Endothelial cell of umbilical vein (primary cell): ENCODE measurements around the gene CHD9. TPM values are rescaled to one million over a fixed set of nuclear protein-coding genes. Genes with fewer than 3 reads are reported as not detected.

Experiments
- BruUV-seq: library from RNA; stranded (reverse); fragments of 400-500 nt; replicated peaks from 2 replicates; lab custom pipeline; 2021; lab: Mats Ljungman, UMichigan
- CTCF ChIA-PET: fragments of 300-600, 350-600 bp; sonication (Branson Sonifier 250); formaldehyde crosslinking; loops from one replicate; lab custom pipeline; 2021; ENCODE audit warnings: antibody characterized with exemption, inconsistent platforms; lab: Charles Lee
- POLR2A ChIA-PET: fragments of 300-600, 350-600 bp; sonication (Branson Sonifier 250); formaldehyde crosslinking; loops from one replicate; lab custom pipeline; 2021; ENCODE audit warnings: antibody characterized with exemption, inconsistent platforms; lab: Charles Lee
- DNase-seq: peaks from one replicate; pipeline ENCODE4 v3.0.0-alpha.2; 2011; ENCODE audit warnings: low read depth, low spot score
- FAIRE-seq: peaks from 2 replicates; lab custom pipeline; 2011; peaks lifted over from hg19 to GRCh38; lab: Jason Lieb, UNC
- H2AFZ ChIP-seq: 2 replicates; pipeline ENCODE4 v1.6.0; 2012; ENCODE audit warnings: low read depth, low read length, control low read depth, inconsistent platforms
- H3K27ac ChIP-seq: 2 replicates; pipeline ENCODE4 v1.5.1; 2011; ENCODE audit warnings: low read depth, mild to moderate bottlenecking, control low read depth, low read length, moderate library complexity; ENCODE audit not compliant: insufficient read depth
- H3K27me3 ChIP-seq, 2 experiments: 2 replicates each; pipeline versions ENCODE4 v1.6.0 to v1.6.1; 2011; ENCODE audit warnings: low read length in 2 of 2, mixed read lengths in 1 of 2; ENCODE audit not compliant: control insufficient read depth in 2 of 2, insufficient read depth in 2 of 2
- H3K36me3 ChIP-seq, 2 experiments: 2 replicates in 1 of 2; 3 replicates in 1 of 2; pipeline ENCODE4 v1.5.1; 2011; ENCODE audit warnings: low read length in 2 of 2, mild to moderate bottlenecking in 1 of 2, moderate library complexity in 1 of 2; ENCODE audit not compliant: control insufficient read depth in 2 of 2, insufficient read depth in 2 of 2; ENCODE audit errors: extremely low read depth in 1 of 2
- H3K4me1 ChIP-seq: 3 replicates; pipeline ENCODE4 v1.5.1; 2011; ENCODE audit warnings: mild to moderate bottlenecking, low read length; ENCODE audit not compliant: control insufficient read depth, insufficient read depth; ENCODE audit errors: extremely low read depth
- H3K4me2 ChIP-seq: 2 replicates; pipeline ENCODE4 v1.6.1; 2011; ENCODE audit warnings: low read length, control low read depth, mixed read lengths; ENCODE audit not compliant: insufficient read depth
- H3K4me3 ChIP-seq, 3 experiments: fragments of 200-600 bp in 1 of 3; sonication (generic), shearing (Covaris generic) in 1 of 3; replicated peaks in 1 of 3; 2 replicates each; pipeline ENCODE4 v1.5.1; 2011 to 2016; ENCODE audit warnings: control low read depth in 3 of 3, low read length in 3 of 3, mild to moderate bottlenecking in 2 of 3, inconsistent platforms in 1 of 3, low read depth in 1 of 3, moderate library complexity in 1 of 3; ENCODE audit not compliant: insufficient read depth in 1 of 3
- H3K79me2 ChIP-seq: 2 replicates; pipeline ENCODE4 v1.6.0; 2012; ENCODE audit warnings: low read length, inconsistent platforms; ENCODE audit not compliant: control insufficient read depth, insufficient read depth
- H3K9ac ChIP-seq: replicated peaks from 2 replicates; pipeline ENCODE3; 2011; ENCODE audit warnings: low read length, control low read depth; ENCODE audit not compliant: insufficient read depth; ENCODE audit errors: extremely low read depth
- H3K9me1 ChIP-seq: replicated peaks from 3 replicates; pipeline ENCODE4 v1.6.0; 2011; ENCODE audit warnings: mild to moderate bottlenecking, low read length; ENCODE audit not compliant: control insufficient read depth, insufficient read depth; ENCODE audit errors: extremely low read depth
- H3K9me3 ChIP-seq: replicated peaks from 2 replicates; pipeline ENCODE4 v1.5.1; 2012; ENCODE audit warnings: low read length, inconsistent platforms; ENCODE audit not compliant: control insufficient read depth, insufficient read depth
- H4K20me1 ChIP-seq: replicated peaks from 2 replicates; pipeline ENCODE3; 2011; ENCODE audit warnings: mild to moderate bottlenecking, low read length; ENCODE audit not compliant: control insufficient read depth, insufficient read depth; ENCODE audit errors: extremely low read depth
- EZH2 ChIP-seq: IDR thresholded peaks from 2 replicates; pipeline ENCODE4 v1.6.1; 2012; ENCODE audit warnings: borderline replicate concordance, low read depth, mild to moderate bottlenecking, moderate library complexity, low read length, inconsistent platforms; ENCODE audit not compliant: severe bottlenecking
- FOS ChIP-seq: IDR thresholded peaks from 2 replicates; pipeline ENCODE4 v1.6.1; 2011; ENCODE audit warnings: mild to moderate bottlenecking, low read length, moderate library complexity, borderline replicate concordance; ENCODE audit not compliant: insufficient read depth
- GATA2 ChIP-seq: IDR thresholded peaks from 2 replicates; pipeline ENCODE4 v1.7.0; 2011; ENCODE audit warnings: low read depth, mild to moderate bottlenecking, moderate library complexity, mixed read lengths, low read length; ENCODE audit not compliant: insufficient read length, insufficient read depth
- JUN ChIP-seq: IDR thresholded peaks from 2 replicates; pipeline ENCODE4 v1.6.1; 2011; ENCODE audit warnings: borderline replicate concordance, low read depth; ENCODE audit not compliant: insufficient read length, insufficient read depth
- MYC ChIP-seq: IDR thresholded peaks from one replicate; pipeline ENCODE4 v1.6.1; 2011; ENCODE audit warnings: mild to moderate bottlenecking, low read depth, low read length
- POLR2A ChIP-seq: IDR thresholded peaks from 2 replicates; pipeline ENCODE4 v1.6.1; 2012; ENCODE audit warnings: low read depth, mild to moderate bottlenecking, control low read depth, low read length
- POLR2AphosphoS5 ChIP-seq: IDR thresholded peaks from 2 replicates; pipeline ENCODE4 v1.6.1; 2012; ENCODE audit warnings: low read depth, mild to moderate bottlenecking, control low read depth, low read length, moderate library complexity; ENCODE audit not compliant: insufficient read depth
- dilution Hi-C: fragments of 300-500 bp; cut with MboI; formaldehyde crosslinking; loops from one replicate; pipeline ENCODE4 v1.15.0; 2019; ENCODE audit warnings: low sequenced_read_pairs; ENCODE audit not compliant: extremely low pct_ligation_motif_present
- intact Hi-C: fragments of 100-400 bp; cut with micrococcal nuclease; formaldehyde crosslinking; loops from one replicate; pipeline ENCODE4 v1.10.0; 2022
- polyA plus RNA-seq, 4 experiments: library from polyadenylated mRNA; depleted of rRNA in 3 of 4; stranded (reverse) in 3 of 4; unstranded in 1 of 4; fragments of >200 nt; gene quantifications; 2 replicates each; pipeline versions ENCODE4 v1.2.1 to v1.2.3, GENCODE V29; 2011 to 2012; ENCODE audit warnings: missing spikeins in 1 of 4
- total RNA-seq: library from RNA; stranded (reverse); gene quantifications from 2 replicates; pipeline ENCODE4 v1.2.3, GENCODE V29; 2021
- TF ChIP-seq, protein P1 (sequence below): IDR thresholded peaks from 2 replicates; pipeline ENCODE4 v1.6.1; 2011; ENCODE audit not compliant: insufficient read depth, insufficient read length
- TF ChIP-seq, protein P2 (sequence below), 2 donors: IDR thresholded peaks; 1 replicate in 1 of 2; 2 replicates in 1 of 2; pipeline ENCODE4 v1.5.1; 2011; ENCODE audit warnings: low read length in 2 of 2, mild to moderate bottlenecking in 2 of 2, moderate library complexity in 2 of 2, control low read depth in 1 of 2, inconsistent platforms in 1 of 2, low read depth in 1 of 2; ENCODE audit not compliant: insufficient read depth in 1 of 2; ENCODE audit errors: extremely low read depth in 1 of 2

CHD9 gene
- total and polyA plus RNA-seq, 2 donors (not counting 3 experiments of a cell fraction or from before 2014, with no cell fraction given), result 9.9 to 59.2 TPM

DNA sequence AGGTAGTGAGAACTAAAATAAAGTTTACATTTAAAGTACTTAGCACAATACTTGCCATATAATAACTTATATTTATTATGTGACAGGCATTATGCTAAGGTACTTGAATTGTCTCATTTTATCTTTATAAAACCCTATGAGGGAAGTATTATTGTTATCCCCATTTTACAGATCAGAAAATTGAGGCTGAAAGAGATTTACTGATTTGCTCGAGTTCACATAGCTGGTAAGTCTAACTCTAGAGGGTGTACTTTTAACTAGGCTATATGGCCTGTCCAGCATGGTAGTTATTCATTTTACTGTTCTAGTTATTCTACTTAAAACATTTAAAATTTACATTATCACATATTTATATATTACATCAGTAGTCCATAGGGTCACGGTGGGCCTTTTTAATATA, 266.2 kb downstream of the CHD9 start:
- intact Hi-C loops, result loop anchor here (5.0 kb wide), 1 partner anchor 181 kb away; the partner anchor contains the start of gene AKTIP
- BruUV-seq, result no TSS peak
- no peak for FAIRE-seq

More for the DNA sequence above, 266.2 kb downstream of the CHD9 start:
- H3K27ac ChIP-seq, result no peak overlapping the region
- no peak overlapping the region for H3K9ac ChIP-seq
- peaks cover 12 to 30% of the 10 kb centered on the region in 2 experiments for H3K36me3 ChIP-seq
- H3K27me3 ChIP-seq, result no peaks in the 10 kb centered on the region
- no peak for DNase-seq
- dilution Hi-C loops, result no loop called here
- H3K4me1 ChIP-seq, result no peaks in the 10 kb centered on the region
- H2AFZ ChIP-seq, result no peak overlapping the region
- no peak overlapping the region for H3K4me2 ChIP-seq
- TF ChIP-seq MYC, result no peak
- no peak for TF ChIP-seq EZH2
- TF ChIP-seq, protein P1, sequence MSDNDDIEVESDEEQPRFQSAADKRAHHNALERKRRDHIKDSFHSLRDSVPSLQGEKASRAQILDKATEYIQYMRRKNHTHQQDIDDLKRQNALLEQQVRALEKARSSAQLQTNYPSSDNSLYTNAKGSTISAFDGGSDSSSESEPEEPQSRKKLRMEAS, result no peak
- TF ChIP-seq, protein P2, sequence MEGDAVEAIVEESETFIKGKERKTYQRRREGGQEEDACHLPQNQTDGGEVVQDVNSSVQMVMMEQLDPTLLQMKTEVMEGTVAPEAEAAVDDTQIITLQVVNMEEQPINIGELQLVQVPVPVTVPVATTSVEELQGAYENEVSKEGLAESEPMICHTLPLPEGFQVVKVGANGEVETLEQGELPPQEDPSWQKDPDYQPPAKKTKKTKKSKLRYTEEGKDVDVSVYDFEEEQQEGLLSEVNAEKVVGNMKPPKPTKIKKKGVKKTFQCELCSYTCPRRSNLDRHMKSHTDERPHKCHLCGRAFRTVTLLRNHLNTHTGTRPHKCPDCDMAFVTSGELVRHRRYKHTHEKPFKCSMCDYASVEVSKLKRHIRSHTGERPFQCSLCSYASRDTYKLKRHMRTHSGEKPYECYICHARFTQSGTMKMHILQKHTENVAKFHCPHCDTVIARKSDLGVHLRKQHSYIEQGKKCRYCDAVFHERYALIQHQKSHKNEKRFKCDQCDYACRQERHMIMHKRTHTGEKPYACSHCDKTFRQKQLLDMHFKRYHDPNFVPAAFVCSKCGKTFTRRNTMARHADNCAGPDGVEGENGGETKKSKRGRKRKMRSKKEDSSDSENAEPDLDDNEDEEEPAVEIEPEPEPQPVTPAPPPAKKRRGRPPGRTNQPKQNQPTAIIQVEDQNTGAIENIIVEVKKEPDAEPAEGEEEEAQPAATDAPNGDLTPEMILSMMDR (IDR thresholded peaks at IDR 0.05; ENCODE audit: extremely low read depth in 1 of 2, insufficient read depth in 1 of 2, low read depth in 1 of 2, low read length in 2 of 2), result no peak
- TF ChIP-seq POLR2A, result no peak
- TF ChIP-seq JUN, result no peak
- no peak for TF ChIP-seq GATA2
- TF ChIP-seq POLR2AphosphoS5, result no peak
- no peak for TF ChIP-seq FOS
- ChIA-PET CTCF (no interaction called here), POLR2A (no interaction called here)
- no peaks in the 10 kb centered on the region for H4K20me1 ChIP-seq
- no peaks in the 10 kb centered on the region for H3K9me1 ChIP-seq
- no peaks in the 10 kb centered on the region for H3K79me2 ChIP-seq
- H3K4me3 ChIP-seq, result no peak overlapping the region
- no peaks in the 10 kb centered on the region for H3K9me3 ChIP-seq
